ENCODE data around the gene CD274. TPM values are rescaled to one million over a fixed set of nuclear protein-coding genes. Genes with fewer than 3 reads are reported as not detected.

The CD274 gene
- total and polyA plus RNA-seq, 2 donors (not counting 1 experiment from before 2014, with no cell fraction given): 3.1 to 3.3 TPM

DNA sequence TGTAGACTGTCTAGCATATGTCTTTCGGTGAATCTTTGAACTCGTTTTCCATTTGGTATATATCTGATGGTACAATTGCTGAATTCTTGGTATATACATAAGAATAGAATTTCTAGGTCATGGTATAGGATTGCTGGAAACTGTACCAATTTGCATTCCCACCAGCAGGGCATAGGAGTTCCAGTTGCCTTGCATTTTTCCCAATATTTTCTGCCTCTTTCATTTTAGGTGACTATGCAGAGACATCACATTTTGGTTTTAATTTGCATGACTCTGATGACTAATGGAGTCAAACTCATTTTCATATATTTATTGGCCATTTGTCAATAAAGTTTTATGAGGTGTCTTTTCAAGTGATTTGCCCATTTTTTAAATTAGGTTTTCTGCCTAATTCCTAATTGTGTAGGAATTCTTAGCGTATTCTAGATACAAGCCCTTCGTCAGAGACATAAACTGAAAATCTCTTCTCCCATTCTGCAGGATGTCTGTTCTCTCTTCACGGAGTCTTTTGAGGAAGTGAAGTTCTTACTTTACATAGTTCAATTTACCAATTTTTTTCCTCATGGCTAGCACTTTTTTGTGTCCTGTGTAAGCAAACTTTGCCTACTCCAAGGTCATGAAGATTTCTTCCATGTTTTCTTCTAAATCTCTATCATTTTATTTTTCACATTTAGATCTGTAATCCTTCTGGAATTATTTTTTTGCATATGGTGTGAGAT is 31.1 kb downstream of the CD274 start:
- Histone ChIP-seq H3K9me3 (ENCODE audit: control insufficient read depth, insufficient read depth, low read depth, low read length) (no peaks in the 10 kb centered on the region), H2AFZ (ENCODE audit: low read length) (no peak overlapping the region), H3K4me3 (replicated peaks in 1 of 4; ENCODE audit: control extremely low read depth in 1 of 4, insufficient read depth in 1 of 4, low read depth in 3 of 4, low read length in 4 of 4) (no peak overlapping the region), H3K4me2 (ENCODE audit: extremely low read depth, insufficient read depth, low read length) (no peak overlapping the region), H3K9ac (ENCODE audit: insufficient read depth, low read length) (no peak overlapping the region), H3K27me3 (ENCODE audit: control insufficient read depth, insufficient read depth, low read length) (no peaks in the 10 kb centered on the region), H4K20me1 (ENCODE audit: control insufficient read depth, extremely low read depth, insufficient read depth, low read length) (no peaks in the 10 kb centered on the region), H3K27ac (ENCODE audit: insufficient read depth, low read length) (no peak overlapping the region), H3K79me2 (ENCODE audit: control insufficient read depth, insufficient read depth, low read length) (no peaks in the 10 kb centered on the region), H3K4me1 (ENCODE audit: control insufficient read depth, extremely low read depth, insufficient read depth, low read length) (no peaks in the 10 kb centered on the region), H3K36me3 (ENCODE audit: control insufficient read depth, insufficient read depth, low read length) (no peaks in the 10 kb centered on the region)
- TF ChIP-seq EZH2 (IDR thresholded peaks at IDR 0.05; ENCODE audit: low read length, missing control alignments): no peak
- TF ChIP-seq, protein P1, sequence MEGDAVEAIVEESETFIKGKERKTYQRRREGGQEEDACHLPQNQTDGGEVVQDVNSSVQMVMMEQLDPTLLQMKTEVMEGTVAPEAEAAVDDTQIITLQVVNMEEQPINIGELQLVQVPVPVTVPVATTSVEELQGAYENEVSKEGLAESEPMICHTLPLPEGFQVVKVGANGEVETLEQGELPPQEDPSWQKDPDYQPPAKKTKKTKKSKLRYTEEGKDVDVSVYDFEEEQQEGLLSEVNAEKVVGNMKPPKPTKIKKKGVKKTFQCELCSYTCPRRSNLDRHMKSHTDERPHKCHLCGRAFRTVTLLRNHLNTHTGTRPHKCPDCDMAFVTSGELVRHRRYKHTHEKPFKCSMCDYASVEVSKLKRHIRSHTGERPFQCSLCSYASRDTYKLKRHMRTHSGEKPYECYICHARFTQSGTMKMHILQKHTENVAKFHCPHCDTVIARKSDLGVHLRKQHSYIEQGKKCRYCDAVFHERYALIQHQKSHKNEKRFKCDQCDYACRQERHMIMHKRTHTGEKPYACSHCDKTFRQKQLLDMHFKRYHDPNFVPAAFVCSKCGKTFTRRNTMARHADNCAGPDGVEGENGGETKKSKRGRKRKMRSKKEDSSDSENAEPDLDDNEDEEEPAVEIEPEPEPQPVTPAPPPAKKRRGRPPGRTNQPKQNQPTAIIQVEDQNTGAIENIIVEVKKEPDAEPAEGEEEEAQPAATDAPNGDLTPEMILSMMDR (conservative IDR thresholded peaks at IDR 0.05 in 1 of 2, IDR thresholded peaks at IDR 0.05 in 1 of 2; ENCODE audit: low read depth in 1 of 2, low read length in 2 of 2): peak in 1 of 2 donors; percentile 35
- DNase-seq (ENCODE audit: low read depth in 2 of 2): no peak

DNA sequence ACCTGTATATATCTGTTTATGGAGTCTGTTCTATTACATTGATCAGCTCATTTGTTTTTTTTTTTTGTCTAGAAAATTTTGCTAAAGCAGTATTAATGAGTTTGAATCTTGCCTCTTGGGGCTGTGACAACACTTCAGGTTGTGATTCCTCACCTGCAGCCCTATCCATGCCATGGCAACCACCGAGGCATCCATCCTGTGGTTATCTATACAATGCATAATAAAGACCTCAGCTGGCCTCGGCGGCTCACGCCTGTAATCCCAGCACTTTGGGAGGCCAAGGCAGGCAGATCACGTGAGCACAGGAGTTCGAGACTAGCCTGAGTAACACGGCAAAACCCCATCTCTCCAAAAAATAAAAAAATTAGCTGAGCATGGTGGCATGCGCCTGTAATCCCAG is 31.9 kb downstream of the CD274 start:
- Histone ChIP-seq H3K79me2 (ENCODE audit: control insufficient read depth, insufficient read depth, low read length) (no peaks in the 10 kb centered on the region), H3K9ac (ENCODE audit: insufficient read depth, low read length) (no peak overlapping the region), H3K27ac (ENCODE audit: insufficient read depth, low read length) (no peak overlapping the region), H3K4me3 (replicated peaks in 1 of 4; ENCODE audit: control extremely low read depth in 1 of 4, insufficient read depth in 1 of 4, low read depth in 3 of 4, low read length in 4 of 4) (no peak overlapping the region), H4K20me1 (ENCODE audit: control insufficient read depth, extremely low read depth, insufficient read depth, low read length) (no peaks in the 10 kb centered on the region), H3K27me3 (ENCODE audit: control insufficient read depth, insufficient read depth, low read length) (no peaks in the 10 kb centered on the region), H3K4me2 (ENCODE audit: extremely low read depth, insufficient read depth, low read length) (no peak overlapping the region), H3K4me1 (ENCODE audit: control insufficient read depth, extremely low read depth, insufficient read depth, low read length) (no peaks in the 10 kb centered on the region), H3K9me3 (ENCODE audit: control insufficient read depth, insufficient read depth, low read depth, low read length) (no peaks in the 10 kb centered on the region), H3K36me3 (ENCODE audit: control insufficient read depth, insufficient read depth, low read length) (no peaks in the 10 kb centered on the region), H2AFZ (ENCODE audit: low read length) (no peak overlapping the region)
- no peak for DNase-seq (ENCODE audit: low read depth in 2 of 2)
- TF ChIP-seq, protein P1 (conservative IDR thresholded peaks at IDR 0.05 in 1 of 2, IDR thresholded peaks at IDR 0.05 in 1 of 2; ENCODE audit: low read depth in 1 of 2, low read length in 2 of 2): no peak
- TF ChIP-seq EZH2 (IDR thresholded peaks at IDR 0.05; ENCODE audit: low read length, missing control alignments): no peak

DNA sequence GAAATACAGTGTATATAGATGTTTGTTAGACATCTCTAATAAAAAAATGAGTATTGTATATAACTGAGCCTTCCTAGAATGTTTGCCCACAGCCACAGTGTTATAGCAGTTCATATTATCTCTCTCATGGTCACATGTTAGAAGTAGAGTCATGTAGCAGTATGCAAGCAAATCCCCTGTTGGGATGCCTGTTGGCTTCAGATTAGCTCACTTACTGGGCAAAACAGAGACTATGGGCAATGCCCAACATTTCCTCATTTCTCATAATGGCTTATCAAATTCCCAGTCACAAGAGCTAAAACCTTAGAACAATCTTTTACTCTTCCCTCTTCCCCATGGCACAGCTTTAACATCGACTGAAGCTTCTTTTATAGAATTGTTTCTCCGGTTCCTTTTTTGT is 33.0 kb downstream of the CD274 start:
- Histone ChIP-seq H4K20me1 (ENCODE audit: control insufficient read depth, extremely low read depth, insufficient read depth, low read length) (no peaks in the 10 kb centered on the region), H3K4me2 (ENCODE audit: extremely low read depth, insufficient read depth, low read length) (no peak overlapping the region), H3K79me2 (ENCODE audit: control insufficient read depth, insufficient read depth, low read length) (no peaks in the 10 kb centered on the region), H3K27me3 (ENCODE audit: control insufficient read depth, insufficient read depth, low read length) (no peaks in the 10 kb centered on the region), H3K9ac (ENCODE audit: insufficient read depth, low read length) (no peak overlapping the region), H2AFZ (ENCODE audit: low read length) (no peak overlapping the region), H3K9me3 (ENCODE audit: control insufficient read depth, insufficient read depth, low read depth, low read length) (no peaks in the 10 kb centered on the region), H3K4me1 (ENCODE audit: control insufficient read depth, extremely low read depth, insufficient read depth, low read length) (no peaks in the 10 kb centered on the region), H3K4me3 (replicated peaks in 1 of 4; ENCODE audit: control extremely low read depth in 1 of 4, insufficient read depth in 1 of 4, low read depth in 3 of 4, low read length in 4 of 4) (no peak overlapping the region), H3K27ac (ENCODE audit: insufficient read depth, low read length) (no peak overlapping the region), H3K36me3 (ENCODE audit: control insufficient read depth, insufficient read depth, low read length) (no peaks in the 10 kb centered on the region)
- no peak for DNase-seq (ENCODE audit: low read depth in 2 of 2)
- TF ChIP-seq, protein P1 (conservative IDR thresholded peaks at IDR 0.05 in 1 of 2, IDR thresholded peaks at IDR 0.05 in 1 of 2; ENCODE audit: low read depth in 1 of 2, low read length in 2 of 2): no peak
- TF ChIP-seq EZH2 (IDR thresholded peaks at IDR 0.05; ENCODE audit: low read length, missing control alignments): no peak

Measured in fibroblast of lung (primary cell).